ENCODE measurements around the gene CDH1.
A peak's percentile ranks its signal among the peaks of the same experiment; 100 is the strongest.

CDH1 gene

DNA sequence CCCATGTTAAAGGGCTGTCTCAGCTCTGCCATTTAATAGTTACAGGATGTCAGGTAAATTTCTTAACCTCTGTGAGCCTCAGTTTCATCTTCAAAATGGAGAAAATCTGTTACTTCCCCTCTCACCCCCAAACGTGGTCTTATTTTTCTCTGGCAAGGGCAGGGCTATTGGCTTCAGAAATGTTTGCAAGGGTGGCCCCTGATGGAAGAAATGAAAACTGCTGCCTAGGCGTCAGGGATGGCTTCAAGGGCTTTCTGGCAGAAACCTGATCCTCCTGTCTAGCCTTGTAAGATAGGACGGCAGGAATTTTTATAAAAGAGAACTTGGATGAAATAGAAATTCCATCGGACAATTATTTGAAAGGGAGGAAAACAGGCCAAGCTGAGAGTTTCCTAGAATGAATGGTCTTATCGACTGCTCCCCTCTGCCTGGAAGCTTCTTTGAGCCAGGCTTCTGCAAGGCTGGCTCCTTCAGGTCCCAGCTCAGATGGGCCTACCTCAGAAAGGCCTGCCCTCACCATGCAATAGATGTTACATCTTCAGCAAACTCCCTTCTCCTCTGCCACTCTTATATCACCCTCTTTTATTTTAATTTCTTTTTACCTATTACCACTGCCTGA is 63.3 kb downstream of the CDH1 start:
- DNase-seq (ENCODE audit: low read depth) = peak; percentile 85
- no peak overlapping the region for H3K4me3 ChIP-seq (replicated peaks; ENCODE audit: low read depth, low read length)
- TF ChIP-seq, protein P1, sequence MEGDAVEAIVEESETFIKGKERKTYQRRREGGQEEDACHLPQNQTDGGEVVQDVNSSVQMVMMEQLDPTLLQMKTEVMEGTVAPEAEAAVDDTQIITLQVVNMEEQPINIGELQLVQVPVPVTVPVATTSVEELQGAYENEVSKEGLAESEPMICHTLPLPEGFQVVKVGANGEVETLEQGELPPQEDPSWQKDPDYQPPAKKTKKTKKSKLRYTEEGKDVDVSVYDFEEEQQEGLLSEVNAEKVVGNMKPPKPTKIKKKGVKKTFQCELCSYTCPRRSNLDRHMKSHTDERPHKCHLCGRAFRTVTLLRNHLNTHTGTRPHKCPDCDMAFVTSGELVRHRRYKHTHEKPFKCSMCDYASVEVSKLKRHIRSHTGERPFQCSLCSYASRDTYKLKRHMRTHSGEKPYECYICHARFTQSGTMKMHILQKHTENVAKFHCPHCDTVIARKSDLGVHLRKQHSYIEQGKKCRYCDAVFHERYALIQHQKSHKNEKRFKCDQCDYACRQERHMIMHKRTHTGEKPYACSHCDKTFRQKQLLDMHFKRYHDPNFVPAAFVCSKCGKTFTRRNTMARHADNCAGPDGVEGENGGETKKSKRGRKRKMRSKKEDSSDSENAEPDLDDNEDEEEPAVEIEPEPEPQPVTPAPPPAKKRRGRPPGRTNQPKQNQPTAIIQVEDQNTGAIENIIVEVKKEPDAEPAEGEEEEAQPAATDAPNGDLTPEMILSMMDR (IDR thresholded peaks at IDR 0.05; ENCODE audit: low read length, missing control alignments) = peak; percentile 83

DNA sequence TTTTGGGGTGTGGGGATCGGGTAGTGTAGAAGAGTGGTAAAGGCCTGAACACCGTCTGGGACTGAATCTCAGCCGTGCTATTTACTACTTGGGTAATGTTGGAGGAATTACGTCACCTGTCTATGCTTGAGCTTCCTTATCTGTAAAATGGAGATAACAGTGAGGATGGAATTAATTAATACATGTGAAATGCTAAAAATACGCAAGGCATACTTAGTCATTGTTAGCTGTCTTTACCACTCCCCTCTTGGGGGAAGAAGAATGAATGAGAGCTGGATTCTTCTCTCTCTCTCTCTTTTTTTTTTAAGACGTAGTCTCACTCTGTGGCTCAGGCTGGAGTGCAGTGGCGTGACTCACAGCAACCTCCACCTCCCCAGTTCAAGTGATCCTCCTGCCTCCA is 65.1 kb downstream of the CDH1 start:
- no peak overlapping the region for H3K4me3 ChIP-seq (replicated peaks; ENCODE audit: low read depth, low read length)
- DNase-seq (ENCODE audit: low read depth) = peak; percentile 83
- TF ChIP-seq, protein P1 (IDR thresholded peaks at IDR 0.05; ENCODE audit: low read length, missing control alignments) = no peak

DNA sequence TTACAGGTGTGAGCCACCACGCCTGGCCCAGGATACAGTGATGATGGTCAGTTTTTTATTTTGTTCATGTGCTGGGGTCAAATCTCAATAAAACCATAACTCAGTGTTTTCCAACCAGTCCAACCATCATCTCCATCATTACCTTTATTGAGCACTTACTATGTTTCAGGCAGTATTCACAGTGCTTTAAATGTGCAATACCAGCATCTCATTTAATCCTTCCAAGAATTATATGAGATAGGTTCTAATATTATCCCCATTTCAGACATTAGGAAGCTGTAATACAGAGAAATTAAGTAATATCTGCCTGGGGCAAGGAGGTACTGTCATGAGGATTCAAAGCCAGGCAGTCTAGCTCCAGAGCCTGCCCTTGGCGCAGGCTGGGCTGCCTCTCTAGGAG is 69.3 kb downstream of the CDH1 start:
- TF ChIP-seq, protein P1 (IDR thresholded peaks at IDR 0.05; ENCODE audit: low read length, missing control alignments) = no peak
- no peak for DNase-seq (ENCODE audit: low read depth)
- H3K4me3 ChIP-seq (replicated peaks; ENCODE audit: low read depth, low read length) = no peak overlapping the region

DNA sequence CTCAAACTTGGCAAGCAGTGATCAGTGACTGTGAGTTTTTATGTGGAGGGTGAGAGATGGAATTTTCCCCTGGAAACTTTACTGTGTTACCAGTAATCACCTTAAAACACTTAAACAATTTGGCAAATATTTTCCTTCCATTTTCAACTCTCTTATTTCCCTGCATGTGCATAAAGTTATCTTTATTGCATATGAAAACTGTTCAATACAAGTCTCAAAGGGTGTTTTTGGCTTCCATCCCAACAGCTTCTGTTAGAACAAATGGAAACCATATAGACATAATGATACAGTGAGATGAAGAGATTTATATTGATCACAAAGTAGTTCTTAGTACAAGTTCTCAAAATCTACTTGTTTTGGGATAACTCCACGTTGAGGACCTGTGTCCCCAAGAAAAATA is 69.9 kb downstream of the CDH1 start:
- DNase-seq (ENCODE audit: low read depth) = no peak
- no peak overlapping the region for H3K4me3 ChIP-seq (replicated peaks; ENCODE audit: low read depth, low read length)
- TF ChIP-seq, protein P1 (IDR thresholded peaks at IDR 0.05; ENCODE audit: low read length, missing control alignments) = no peak

DNA sequence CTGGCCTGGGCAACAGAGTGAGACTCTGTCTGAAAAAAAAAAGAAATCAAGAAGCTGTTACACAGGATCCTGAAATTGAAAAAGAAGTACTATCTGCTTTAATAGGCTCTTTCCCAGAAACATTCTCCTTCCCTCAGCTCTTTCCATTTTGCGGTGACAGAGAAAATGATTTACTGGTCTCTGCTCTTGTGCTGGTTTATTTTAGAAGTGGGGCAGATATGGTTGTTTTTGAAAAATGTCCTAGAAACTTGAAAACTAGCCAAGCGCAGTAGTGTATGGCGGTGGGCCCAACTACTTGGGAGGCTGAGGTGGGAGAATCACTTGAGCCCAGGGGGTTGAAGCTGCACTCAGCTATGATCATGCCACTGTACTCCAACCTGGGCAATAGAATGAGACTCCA is 77.4 kb downstream of the CDH1 start:
- DNase-seq (ENCODE audit: low read depth) = no peak
- TF ChIP-seq, protein P1 (IDR thresholded peaks at IDR 0.05; ENCODE audit: low read length, missing control alignments) = no peak

DNA sequence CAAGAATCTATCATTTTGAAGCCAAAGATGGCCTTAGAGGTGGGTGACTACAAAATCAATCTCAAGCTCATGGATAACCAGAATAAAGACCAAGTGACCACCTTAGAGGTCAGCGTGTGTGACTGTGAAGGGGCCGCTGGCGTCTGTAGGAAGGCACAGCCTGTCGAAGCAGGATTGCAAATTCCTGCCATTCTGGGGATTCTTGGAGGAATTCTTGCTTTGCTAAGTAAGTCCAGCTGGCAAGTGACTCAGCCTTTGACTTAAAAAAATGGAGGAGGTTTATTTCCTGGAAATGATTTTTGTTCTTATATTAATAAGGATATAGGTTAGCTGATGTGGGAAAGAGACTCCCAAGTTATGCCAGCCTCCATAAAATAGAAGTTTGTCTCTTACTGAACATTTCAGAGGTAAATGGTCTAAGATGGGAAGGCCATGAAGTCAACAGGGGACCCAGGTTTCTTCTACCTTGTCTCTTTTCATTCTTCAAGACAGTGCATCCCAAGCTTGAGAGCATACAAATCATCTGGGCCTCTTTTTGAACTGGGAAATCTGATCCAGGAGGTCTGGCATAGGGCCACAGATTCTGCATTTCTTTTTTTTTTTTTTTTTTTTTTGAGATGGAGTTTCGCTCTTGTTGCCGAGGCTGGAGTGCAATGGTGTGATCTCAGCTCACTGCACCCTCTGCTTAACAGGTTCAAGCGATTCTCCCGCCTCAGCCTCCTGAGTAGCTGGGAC is 86.5 kb downstream of the CDH1 start:
- TF ChIP-seq, protein P1 (IDR thresholded peaks at IDR 0.05; ENCODE audit: low read length, missing control alignments) = no peak
- H3K4me3 ChIP-seq (replicated peaks; ENCODE audit: low read depth, low read length) = no peak overlapping the region
- peak; percentile 88 for DNase-seq (ENCODE audit: low read depth)

More for the DNA sequence above, 77.4 kb downstream of the CDH1 start:
- no peak overlapping the region for H3K4me3 ChIP-seq (replicated peaks; ENCODE audit: low read depth, low read length)
